ENCODE results near the gene KCNMA1.

DNA sequence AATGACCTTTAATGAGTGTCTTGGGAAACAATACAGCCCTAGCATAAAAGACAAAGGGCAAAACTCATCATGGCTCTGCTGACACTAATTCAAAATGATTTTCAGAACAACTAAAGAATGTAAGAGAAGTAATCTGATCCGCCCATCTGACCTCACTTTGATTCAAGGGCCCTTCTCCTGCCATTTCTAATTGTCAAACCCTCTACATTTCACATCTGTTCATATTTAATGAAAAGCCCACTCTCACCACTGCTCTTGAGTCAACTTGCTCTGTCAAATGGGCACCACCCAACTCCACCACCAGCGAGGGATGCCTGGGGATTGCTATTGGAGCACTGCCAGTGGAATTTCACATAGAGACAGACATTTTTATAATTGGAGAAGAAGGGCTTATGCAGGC is 639.2 kb downstream of the KCNMA1 start:
- TF ChIP-seq, protein P1, sequence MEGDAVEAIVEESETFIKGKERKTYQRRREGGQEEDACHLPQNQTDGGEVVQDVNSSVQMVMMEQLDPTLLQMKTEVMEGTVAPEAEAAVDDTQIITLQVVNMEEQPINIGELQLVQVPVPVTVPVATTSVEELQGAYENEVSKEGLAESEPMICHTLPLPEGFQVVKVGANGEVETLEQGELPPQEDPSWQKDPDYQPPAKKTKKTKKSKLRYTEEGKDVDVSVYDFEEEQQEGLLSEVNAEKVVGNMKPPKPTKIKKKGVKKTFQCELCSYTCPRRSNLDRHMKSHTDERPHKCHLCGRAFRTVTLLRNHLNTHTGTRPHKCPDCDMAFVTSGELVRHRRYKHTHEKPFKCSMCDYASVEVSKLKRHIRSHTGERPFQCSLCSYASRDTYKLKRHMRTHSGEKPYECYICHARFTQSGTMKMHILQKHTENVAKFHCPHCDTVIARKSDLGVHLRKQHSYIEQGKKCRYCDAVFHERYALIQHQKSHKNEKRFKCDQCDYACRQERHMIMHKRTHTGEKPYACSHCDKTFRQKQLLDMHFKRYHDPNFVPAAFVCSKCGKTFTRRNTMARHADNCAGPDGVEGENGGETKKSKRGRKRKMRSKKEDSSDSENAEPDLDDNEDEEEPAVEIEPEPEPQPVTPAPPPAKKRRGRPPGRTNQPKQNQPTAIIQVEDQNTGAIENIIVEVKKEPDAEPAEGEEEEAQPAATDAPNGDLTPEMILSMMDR (IDR thresholded peaks at IDR 0.05 in 8 of 11, conservative IDR thresholded peaks at IDR 0.05 in 3 of 11) = no peak
- no peak for TF ChIP-seq POLR2A (IDR thresholded peaks at IDR 0.05)
